ENCODE results near the gene CACTIN. TPM values are rescaled to one million over a fixed set of nuclear protein-coding genes. Genes with fewer than 3 reads are reported as not detected.

Gene CACTIN
- total and polyA plus RNA-seq, 2 of the 4 experiments (the other 2 are of a cell fraction): 10.8 to 19.5 TPM

DNA sequence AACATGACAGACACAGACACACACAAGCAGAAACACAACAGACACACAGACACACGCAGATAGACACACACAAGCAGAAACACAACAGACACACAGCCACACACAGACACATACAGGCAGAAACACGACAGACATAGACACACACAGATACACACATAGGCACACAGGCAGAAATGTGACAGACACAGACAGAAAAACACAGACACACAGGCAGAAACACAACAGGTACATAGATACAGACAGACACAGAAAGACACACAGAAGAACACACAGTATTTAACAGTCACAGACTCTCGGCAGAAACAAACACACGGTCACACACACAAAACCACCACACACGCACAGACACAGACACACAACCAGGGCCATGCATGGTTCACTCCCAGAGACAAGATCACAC is 20.8 kb downstream of the CACTIN start:
- dilution Hi-C loops (cut with HindIII; ENCODE audit: low sequenced_read_pairs, unreplicated experiment): no loop called here
- WGBS, 2 experiments (ENCODE audit: extremely low coverage in 2 of 2, insufficient read length in 1 of 2): 88% methylated on average over 4 of the region's 5 CpGs; no CpG with 5 or more reads in 1 of the 2 experiments
- Histone ChIP-seq H3K4me2 (ENCODE audit: low read depth, low read length) (peak overlapping the region; percentile 52), H2BK20ac (ENCODE audit: low read depth, low read length) (no peak overlapping the region), H3K9ac (ENCODE audit: low read depth, low read length) (peak overlapping the region; percentile 8; the same call in 1 of the 2 replicates), H3K27ac (ENCODE audit: insufficient read depth, low read length) (no peak overlapping the region), H3K4me1 (ENCODE audit: control insufficient read depth, insufficient read depth, low read length) (peaks cover 11% of the 10 kb centered on the region), H4K5ac (ENCODE audit: low read depth, low read length) (no peak overlapping the region), H3K4ac (ENCODE audit: low read depth, low read length) (0 out of 2 replicates have a peak overlapping the region, but pooled peaks have one; percentile 27), H3K56ac (ENCODE audit: extremely low read depth, insufficient read depth, low read length) (no peak overlapping the region), H2AK5ac (ENCODE audit: low read depth, low read length) (peak overlapping the region; percentile 42; the same call in 1 of the 2 replicates), H3K14ac (replicated peaks; ENCODE audit: low read depth, low read length) (peak overlapping the region; percentile 74), H2BK120ac (ENCODE audit: low read depth, low read length) (no peak overlapping the region), H4K8ac (ENCODE audit: low read depth in 2 of 2, low read length in 2 of 2) (peak overlapping the region in 1 of 2 experiments; percentile 19; a peak in 1 of 4 replicates), H3K27me3 (ENCODE audit: control insufficient read depth, insufficient read depth, low read length) (no peaks in the 10 kb centered on the region), H2AFZ (replicated peaks; ENCODE audit: low read length, poor library complexity) (peak overlapping the region; percentile 98), H3K9me1 (ENCODE audit: insufficient read depth, low read length) (0 out of 2 replicates have a peak, but pooled peaks cover 6% of the 10 kb centered on the region), H3K36me3 (ENCODE audit: control insufficient read depth, insufficient read depth, low read length) (peaks cover 5% of the 10 kb centered on the region; the same call in 1 of the 2 replicates), H3K4me3 (ENCODE audit: insufficient read depth, low read depth, low read length) (peak overlapping the region; percentile 56), H2BK15ac (ENCODE audit: low read depth, low read length) (peak overlapping the region; percentile 7; the same call in 1 of the 3 replicates), H4K20me1 (ENCODE audit: insufficient read depth, low read length) (no peaks in the 10 kb centered on the region), H4K91ac (ENCODE audit: insufficient read depth, low read depth, low read length) (no peak overlapping the region), H3K23ac (ENCODE audit: low read depth, low read length) (peak overlapping the region; percentile 11; the same call in 1 of the 2 replicates), H3K18ac (ENCODE audit: low read depth, low read length) (no peak overlapping the region), H2AK9ac (replicated peaks; ENCODE audit: low read depth, low read length, poor library complexity) (peak overlapping the region; percentile 93), H2BK5ac (ENCODE audit: low read depth, low read length, poor library complexity, severe bottlenecking) (no peak overlapping the region), H3K79me1 (ENCODE audit: low read depth in 1 of 2, low read length in 2 of 2) (peaks cover 7 to 17% of the 10 kb centered on the region in 2 experiments), H3K9me3 (ENCODE audit: control insufficient read depth, insufficient read depth, low read length) (no peaks in the 10 kb centered on the region)
- ChIA-PET CTCF (no interaction called here), POLR2A (ENCODE audit: unreplicated experiment) (no interaction called here)
- intact Hi-C loops (cut with micrococcal nuclease): no loop called here
- in situ Hi-C loops (cut with MboI; ENCODE audit: low sequenced_read_pairs): loop anchor here (25.0 kb wide), 1 partner anchor 293 kb away; no protein-coding TSS in a partner anchor
- DNase-seq (no peak), ATAC-seq (ENCODE audit: low read depth) (no peak)
- no TSS peak for BruUV-seq (replicated peaks)
- no peak for TF ChIP-seq POLR2A (IDR thresholded peaks at IDR 0.05; ENCODE audit: low read depth, low read length)
- TF ChIP-seq, protein P1, sequence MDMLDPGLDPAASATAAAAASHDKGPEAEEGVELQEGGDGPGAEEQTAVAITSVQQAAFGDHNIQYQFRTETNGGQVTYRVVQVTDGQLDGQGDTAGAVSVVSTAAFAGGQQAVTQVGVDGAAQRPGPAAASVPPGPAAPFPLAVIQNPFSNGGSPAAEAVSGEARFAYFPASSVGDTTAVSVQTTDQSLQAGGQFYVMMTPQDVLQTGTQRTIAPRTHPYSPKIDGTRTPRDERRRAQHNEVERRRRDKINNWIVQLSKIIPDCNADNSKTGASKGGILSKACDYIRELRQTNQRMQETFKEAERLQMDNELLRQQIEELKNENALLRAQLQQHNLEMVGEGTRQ (IDR thresholded peaks at IDR 0.05; ENCODE audit: low read depth, low read length): no peak
- TF ChIP-seq, protein P2, sequence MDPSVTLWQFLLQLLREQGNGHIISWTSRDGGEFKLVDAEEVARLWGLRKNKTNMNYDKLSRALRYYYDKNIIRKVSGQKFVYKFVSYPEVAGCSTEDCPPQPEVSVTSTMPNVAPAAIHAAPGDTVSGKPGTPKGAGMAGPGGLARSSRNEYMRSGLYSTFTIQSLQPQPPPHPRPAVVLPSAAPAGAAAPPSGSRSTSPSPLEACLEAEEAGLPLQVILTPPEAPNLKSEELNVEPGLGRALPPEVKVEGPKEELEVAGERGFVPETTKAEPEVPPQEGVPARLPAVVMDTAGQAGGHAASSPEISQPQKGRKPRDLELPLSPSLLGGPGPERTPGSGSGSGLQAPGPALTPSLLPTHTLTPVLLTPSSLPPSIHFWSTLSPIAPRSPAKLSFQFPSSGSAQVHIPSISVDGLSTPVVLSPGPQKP (IDR thresholded peaks at IDR 0.05; ENCODE audit: borderline replicate concordance, low read depth, low read length): no peak

Measured in IMR-90 (cell line).